Measurements from ENCODE around the gene NUDT8. TPM values are rescaled to one million over a fixed set of nuclear protein-coding genes. Genes with fewer than 3 reads are reported as not detected.

Gene NUDT8
- total and polyA plus RNA-seq, 10 of the 15 experiments (the other 5 are each of a cell fraction or from before 2014, with no cell fraction given): 0.32 to 18.2 (median 9.8) TPM

GRCh38 chr11:67641338-67642172 is 11.8 kb upstream of the NUDT8 start:
- no peak for FAIRE-seq
- in situ Hi-C loops (cut with MboI): no loop called here

GRCh38 chr11:67640758-67641337 is 11.1 kb upstream of the NUDT8 start:
- BruUV-seq (replicated peaks): no TSS peak
- no peak overlapping the region for H2AFZ ChIP-seq (ENCODE audit: control insufficient read depth, low read depth, low read length)
- no peak overlapping the region for H3K27ac ChIP-seq (ENCODE audit: control insufficient read depth, insufficient read depth)
- FAIRE-seq (no peak), ATAC-seq (no peak), DNase-seq (ENCODE audit: low read depth, low spot score) (no peak)
- no peaks in the 10 kb centered on the region for H4K20me1 ChIP-seq (ENCODE audit: control insufficient read depth, insufficient read depth)
- ChIA-PET CTCF (interaction anchor here (0.7 to 4.6 kb wide), 3 partner anchors 14 to 65 kb away, joined by 3 to 26 read pairs (median 3); no protein-coding TSS in a partner anchor), SMC1A (ENCODE audit: uncharacterized antibody, unreplicated experiment) (interaction anchor here (0.9 kb wide), 1 partner anchor 22 kb away, joined by 3 read pairs; no protein-coding TSS in a partner anchor), POLR2A (interaction anchor here (0.6 kb wide), 1 partner anchor 82 kb away, joined by 4 read pairs; no protein-coding TSS in a partner anchor), RAD21 (ENCODE audit: unreplicated experiment) (no interaction called here)
- peaks cover 3% of the 10 kb centered on the region; the same call in 2 of the 3 replicates for H3K9me3 ChIP-seq (replicated peaks; ENCODE audit: control insufficient read depth, insufficient read depth, low read length)
- H3K9ac ChIP-seq (ENCODE audit: control insufficient read depth, insufficient read depth, low read length): no peak overlapping the region
- intact Hi-C loops (cut with micrococcal nuclease; ENCODE audit: unreplicated experiment): loop anchor here (1.0 kb wide), 1 partner anchor 18 kb away; no protein-coding TSS in a partner anchor
- no peaks in the 10 kb centered on the region for H3K36me3 ChIP-seq (ENCODE audit: control insufficient read depth in 2 of 2, insufficient read depth in 2 of 2, low read length in 1 of 2)
- no peaks in the 10 kb centered on the region; a peak in 1 of 4 replicates for H3K27me3 ChIP-seq (replicated peaks in 1 of 2; ENCODE audit: control insufficient read depth in 2 of 2, insufficient read depth in 2 of 2, low read length in 1 of 2)
- 24% methylated on average over 12 of the region's 12 CpGs for WGBS (ENCODE audit: insufficient coverage, insufficient replicate concordance, low lambda C conversion rate, missing lambda C conversion rate)
- H3K4me2 ChIP-seq (ENCODE audit: control insufficient read depth, insufficient read depth): no peak overlapping the region
- in situ Hi-C loops (cut with MboI): no loop called here
- H3K4me1 ChIP-seq (ENCODE audit: control insufficient read depth, insufficient read depth, low read length): peaks cover 20% of the 10 kb centered on the region
- H3K79me2 ChIP-seq (ENCODE audit: control insufficient read depth, insufficient read depth, low read length): no peaks in the 10 kb centered on the region
- no peak overlapping the region for H3K4me3 ChIP-seq
- TF ChIP-seq SKIL (IDR thresholded peaks at IDR 0.05; ENCODE audit: low read depth, poor library complexity, severe bottlenecking) (no peak), IRF4 (IDR thresholded peaks at IDR 0.05; ENCODE audit: low read depth, low read length) (no peak), ZBED1 (IDR thresholded peaks at IDR 0.05; ENCODE audit: borderline replicate concordance) (no peak), TARDBP (IDR thresholded peaks at IDR 0.05; ENCODE audit: borderline replicate concordance) (no peak), SPI1 (IDR thresholded peaks at IDR 0.05; ENCODE audit: borderline replicate concordance, insufficient read depth, low read depth, low read length) (no peak), SMARCA5 (IDR thresholded peaks at IDR 0.05) (no peak), NR2F1 (conservative IDR thresholded peaks at IDR 0.05) (no peak)
- TF ChIP-seq, protein P1, sequence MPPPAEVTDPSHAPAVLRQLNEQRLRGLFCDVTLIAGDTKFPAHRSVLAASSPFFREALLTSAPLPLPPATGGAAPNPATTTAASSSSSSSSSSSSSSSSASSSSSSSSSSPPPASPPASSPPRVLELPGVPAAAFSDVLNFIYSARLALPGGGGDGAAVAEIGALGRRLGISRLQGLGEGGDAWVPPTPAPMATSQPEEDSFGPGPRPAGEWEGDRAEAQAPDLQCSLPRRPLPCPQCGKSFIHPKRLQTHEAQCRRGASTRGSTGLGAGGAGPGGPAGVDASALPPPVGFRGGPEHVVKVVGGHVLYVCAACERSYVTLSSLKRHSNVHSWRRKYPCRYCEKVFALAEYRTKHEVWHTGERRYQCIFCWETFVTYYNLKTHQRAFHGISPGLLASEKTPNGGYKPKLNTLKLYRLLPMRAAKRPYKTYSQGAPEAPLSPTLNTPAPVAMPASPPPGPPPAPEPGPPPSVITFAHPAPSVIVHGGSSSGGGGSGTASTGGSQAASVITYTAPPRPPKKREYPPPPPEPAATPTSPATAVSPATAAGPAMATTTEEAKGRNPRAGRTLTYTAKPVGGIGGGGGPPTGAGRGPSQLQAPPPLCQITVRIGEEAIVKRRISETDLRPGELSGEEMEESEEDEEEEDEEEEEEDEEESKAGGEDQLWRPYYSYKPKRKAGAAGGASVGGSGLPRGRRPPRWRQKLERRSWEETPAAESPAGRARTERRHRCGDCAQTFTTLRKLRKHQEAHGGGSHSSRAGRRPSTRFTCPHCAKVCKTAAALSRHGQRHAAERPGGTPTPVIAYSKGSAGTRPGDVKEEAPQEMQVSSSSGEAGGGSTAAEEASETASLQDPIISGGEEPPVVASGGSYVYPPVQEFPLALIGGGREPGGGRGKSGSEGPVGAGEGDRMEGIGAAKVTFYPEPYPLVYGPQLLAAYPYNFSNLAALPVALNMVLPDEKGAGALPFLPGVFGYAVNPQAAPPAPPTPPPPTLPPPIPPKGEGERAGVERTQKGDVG (CRISPR knock-in tag; IDR thresholded peaks at IDR 0.05): no peak

More at GRCh38 chr11:67641338-67642172, 11.8 kb upstream of the NUDT8 start:
- ChIA-PET SMC1A (ENCODE audit: uncharacterized antibody, unreplicated experiment) (interaction anchor here (1.0 kb wide), 1 partner anchor 15 kb away, joined by 3 read pairs; no protein-coding TSS in a partner anchor), CTCF (interaction anchor here (0.7 to 4.6 kb wide), 2 partner anchors 18 to 632 kb away, joined by 3 to 26 read pairs; no protein-coding TSS in a partner anchor), POLR2A (interaction anchor here (0.6 kb wide), 1 partner anchor 83 kb away, joined by 4 read pairs; no protein-coding TSS in a partner anchor), RAD21 (ENCODE audit: unreplicated experiment) (interaction anchor here (1.0 kb wide), 1 partner anchor 18 kb away, joined by 3 read pairs; no protein-coding TSS in a partner anchor)
- ATAC-seq (no peak), DNase-seq (ENCODE audit: low read depth, low spot score) (no peak)
- Histone ChIP-seq H2AFZ (ENCODE audit: control insufficient read depth, low read depth, low read length) (no peak overlapping the region), H3K4me2 (ENCODE audit: control insufficient read depth, insufficient read depth) (no peak overlapping the region), H3K27me3 (replicated peaks in 1 of 2; ENCODE audit: control insufficient read depth in 2 of 2, insufficient read depth in 2 of 2, low read length in 1 of 2) (no peaks in the 10 kb centered on the region; a peak in 1 of 4 replicates), H3K9ac (ENCODE audit: control insufficient read depth, insufficient read depth, low read length) (no peak overlapping the region), H3K4me3 (no peak overlapping the region), H4K20me1 (ENCODE audit: control insufficient read depth, insufficient read depth) (no peaks in the 10 kb centered on the region), H3K27ac (ENCODE audit: control insufficient read depth, insufficient read depth) (no peak overlapping the region), H3K4me1 (ENCODE audit: control insufficient read depth, insufficient read depth, low read length) (peaks cover 27% of the 10 kb centered on the region), H3K9me3 (replicated peaks; ENCODE audit: control insufficient read depth, insufficient read depth, low read length) (peaks cover 3% of the 10 kb centered on the region; the same call in 2 of the 3 replicates), H3K79me2 (ENCODE audit: control insufficient read depth, insufficient read depth, low read length) (no peaks in the 10 kb centered on the region), H3K36me3 (ENCODE audit: control insufficient read depth in 2 of 2, insufficient read depth in 2 of 2, low read length in 1 of 2) (no peaks in the 10 kb centered on the region)
- TF ChIP-seq CREM (IDR thresholded peaks at IDR 0.05; ENCODE audit: low read depth) (no peak), RBBP5 (conservative IDR thresholded peaks at IDR 0.05) (no peak), BCL11A (IDR thresholded peaks at IDR 0.05; ENCODE audit: low read depth, low read length) (no peak)
- BruUV-seq (replicated peaks): no TSS peak
- WGBS (ENCODE audit: insufficient coverage, insufficient replicate concordance, low lambda C conversion rate, missing lambda C conversion rate): 74% methylated on average over 27 of the region's 28 CpGs
- intact Hi-C loops (cut with micrococcal nuclease; ENCODE audit: unreplicated experiment): no loop called here
